NCI-H1092 (cell line): ENCODE results near the gene IL31.
"Not testable (repeated sequence)": the region's sequence is repeated elsewhere in the genome, so short reads cannot be mapped to it uniquely, and the experiment has no call there.

ENCODE experiments used
- DNase-seq: peaks from one replicate; lab custom pipeline; 2025; lab: John Stamatoyannopoulos, UW

The IL31 gene

GRCh38 chr12:122174155-122174845 is at the start of gene IL31:
Gene IL31 (minus strand): TSS chr12:122174221. CDS start chr12:122174172, 49 bp downstream.
- no peak for DNase-seq

DNA sequence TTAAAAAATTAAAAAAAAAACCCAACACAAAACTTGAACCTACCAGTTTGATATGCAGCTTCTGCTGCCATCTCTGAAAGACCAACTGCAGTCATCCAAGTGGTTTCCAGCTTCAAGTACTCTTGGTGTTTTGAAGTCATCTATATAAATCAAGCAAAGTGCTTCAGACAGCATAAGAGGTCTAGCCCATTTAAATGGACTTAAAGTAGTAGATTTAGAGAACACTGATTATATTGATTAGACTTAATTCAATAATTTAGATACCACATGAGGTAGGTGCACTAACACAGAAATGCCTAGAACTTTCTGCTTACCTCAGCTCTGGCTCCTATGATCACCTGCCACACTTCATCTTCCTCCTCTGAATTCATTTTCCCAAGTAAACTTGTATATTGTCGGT is 42.4 kb upstream of the IL31 start:
- no peak for DNase-seq

- DNase-seq: no peak
Observed at GRCh38 chr12:122215771-122216170, 41.8 kb upstream of the IL31 start.

DNA sequence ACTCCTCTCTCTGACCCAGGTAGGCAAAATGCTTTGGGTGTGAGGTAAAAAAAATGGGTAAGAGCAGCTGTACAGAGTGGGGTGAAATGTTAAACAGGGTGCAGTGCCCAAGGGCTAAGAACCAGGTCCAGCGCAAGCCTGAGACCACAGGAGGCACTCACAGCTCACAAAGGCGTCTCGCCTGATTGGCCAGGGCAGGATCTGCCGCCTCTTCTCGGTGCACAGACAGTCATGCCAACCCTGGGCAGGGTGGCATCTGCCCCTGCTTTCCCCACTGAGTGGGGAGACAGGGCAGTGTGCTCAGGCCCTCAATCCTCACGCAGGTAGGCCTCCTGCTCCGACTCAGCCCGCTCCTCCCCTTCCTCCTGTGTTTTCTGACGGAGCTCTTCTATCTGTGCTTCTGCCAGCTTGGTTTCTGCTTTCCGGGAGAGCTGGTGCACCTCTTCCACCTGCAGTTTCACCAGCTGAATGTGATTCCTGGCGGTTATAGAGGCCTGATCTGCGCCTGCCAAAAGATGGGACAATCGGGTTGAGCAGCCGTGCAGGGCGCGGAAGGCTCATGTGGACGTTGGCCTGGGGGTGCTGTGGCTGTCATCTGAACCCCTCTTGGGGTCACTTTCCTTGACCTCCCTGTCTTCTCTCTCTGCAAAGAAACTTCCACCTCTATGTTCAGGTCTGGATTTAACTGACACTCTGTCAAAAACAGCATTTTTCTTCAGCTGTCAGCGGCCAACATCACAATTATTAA is 34.2 kb upstream of the IL31 start:
- no peak for DNase-seq

GRCh38 chr12:122207391-122207790 is 33.4 kb upstream of the IL31 start:
- no peak for DNase-seq

DNA sequence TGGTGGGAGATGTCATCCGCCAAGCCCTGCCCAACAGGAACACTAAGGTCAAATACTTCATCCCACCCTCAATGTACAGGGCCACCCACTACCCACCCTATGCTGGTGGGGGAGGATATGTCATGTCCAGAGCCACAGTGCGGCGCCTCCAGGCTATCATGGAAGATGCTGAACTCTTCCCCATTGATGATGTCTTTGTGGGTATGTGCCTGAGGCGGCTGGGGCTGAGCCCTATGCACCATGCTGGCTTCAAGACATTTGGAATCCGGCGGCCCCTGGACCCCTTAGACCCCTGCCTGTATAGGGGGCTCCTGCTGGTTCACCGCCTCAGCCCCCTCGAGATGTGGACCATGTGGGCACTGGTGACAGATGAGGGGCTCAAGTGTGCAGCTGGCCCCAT is 33.0 kb upstream of the IL31 start:
- no peak for DNase-seq

DNA sequence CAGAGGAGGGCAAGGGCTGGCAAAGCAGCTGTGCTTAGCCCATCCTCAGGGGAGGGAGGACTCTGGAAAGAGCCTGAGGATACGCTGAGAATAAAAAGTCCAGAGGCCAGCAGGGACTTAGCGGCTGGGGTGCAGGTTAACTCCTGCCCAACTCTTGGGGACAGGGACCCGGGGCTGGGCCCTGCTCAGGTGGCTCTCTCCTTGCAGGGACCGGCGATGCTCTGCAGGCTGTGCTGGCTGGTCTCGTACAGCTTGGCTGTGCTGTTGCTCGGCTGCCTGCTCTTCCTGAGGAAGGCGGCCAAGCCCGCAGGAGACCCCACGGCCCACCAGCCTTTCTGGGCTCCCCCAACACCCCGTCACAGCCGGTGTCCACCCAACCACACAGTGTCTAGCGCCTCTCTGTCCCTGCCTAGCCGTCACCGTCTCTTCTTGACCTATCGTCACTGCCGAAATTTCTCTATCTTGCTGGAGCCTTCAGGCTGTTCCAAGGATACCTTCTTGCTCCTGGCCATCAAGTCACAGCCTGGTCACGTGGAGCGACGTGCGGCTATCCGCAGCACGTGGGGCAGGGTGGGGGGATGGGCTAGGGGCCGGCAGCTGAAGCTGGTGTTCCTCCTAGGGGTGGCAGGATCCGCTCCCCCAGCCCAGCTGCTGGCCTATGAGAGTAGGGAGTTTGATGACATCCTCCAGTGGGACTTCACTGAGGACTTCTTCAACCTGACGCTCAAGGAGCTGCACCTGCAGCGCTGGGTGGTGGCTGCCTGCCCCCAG is 32.3 kb upstream of the IL31 start:
- no peak for DNase-seq

DNA sequence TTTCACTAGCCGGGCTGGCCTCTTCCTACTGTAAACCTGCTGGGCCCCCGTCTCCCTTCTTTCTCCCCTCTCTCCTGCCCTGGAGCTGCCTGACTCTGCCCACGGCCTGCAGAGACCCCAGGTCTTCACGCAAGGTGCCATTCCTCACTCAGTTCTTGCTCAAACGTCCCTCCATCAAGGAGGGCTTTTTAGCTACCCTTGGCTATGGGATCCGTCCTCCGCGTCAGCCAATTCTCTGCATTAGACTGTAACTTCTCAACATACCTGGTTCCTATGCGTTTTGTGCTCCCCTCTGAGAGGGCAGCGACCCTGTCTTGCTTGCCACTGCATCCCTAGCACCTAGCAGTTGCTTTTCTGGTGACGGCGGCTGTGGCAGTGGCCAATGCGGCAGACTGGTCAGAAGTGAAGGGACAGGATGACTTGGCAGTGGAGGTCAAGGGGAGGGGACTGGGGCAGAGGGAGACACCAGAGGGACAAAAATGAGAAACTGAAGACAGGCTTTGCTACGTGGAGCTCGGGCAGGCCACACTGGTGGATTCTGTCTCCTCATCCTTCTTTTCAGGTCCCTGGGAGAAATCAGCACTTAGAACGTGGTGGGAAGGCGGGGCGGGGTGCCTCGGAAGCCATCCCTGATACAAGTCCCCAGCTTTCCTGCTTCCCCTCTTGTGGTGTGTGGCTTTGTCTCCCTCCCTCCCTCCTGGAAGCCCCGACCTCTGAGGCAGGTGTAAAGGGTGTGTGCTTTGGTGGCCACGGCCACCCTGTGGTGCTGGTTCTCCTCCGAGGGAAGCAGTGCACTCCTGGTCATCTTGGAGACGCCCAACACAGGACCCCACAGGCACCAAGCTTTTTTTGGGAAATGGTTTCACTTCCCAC is 31.3 kb upstream of the IL31 start:
- no peak for DNase-seq

GRCh38 chr12:122204167-122205052 is 30.4 kb upstream of the IL31 start:
- no peak for DNase-seq

DNA sequence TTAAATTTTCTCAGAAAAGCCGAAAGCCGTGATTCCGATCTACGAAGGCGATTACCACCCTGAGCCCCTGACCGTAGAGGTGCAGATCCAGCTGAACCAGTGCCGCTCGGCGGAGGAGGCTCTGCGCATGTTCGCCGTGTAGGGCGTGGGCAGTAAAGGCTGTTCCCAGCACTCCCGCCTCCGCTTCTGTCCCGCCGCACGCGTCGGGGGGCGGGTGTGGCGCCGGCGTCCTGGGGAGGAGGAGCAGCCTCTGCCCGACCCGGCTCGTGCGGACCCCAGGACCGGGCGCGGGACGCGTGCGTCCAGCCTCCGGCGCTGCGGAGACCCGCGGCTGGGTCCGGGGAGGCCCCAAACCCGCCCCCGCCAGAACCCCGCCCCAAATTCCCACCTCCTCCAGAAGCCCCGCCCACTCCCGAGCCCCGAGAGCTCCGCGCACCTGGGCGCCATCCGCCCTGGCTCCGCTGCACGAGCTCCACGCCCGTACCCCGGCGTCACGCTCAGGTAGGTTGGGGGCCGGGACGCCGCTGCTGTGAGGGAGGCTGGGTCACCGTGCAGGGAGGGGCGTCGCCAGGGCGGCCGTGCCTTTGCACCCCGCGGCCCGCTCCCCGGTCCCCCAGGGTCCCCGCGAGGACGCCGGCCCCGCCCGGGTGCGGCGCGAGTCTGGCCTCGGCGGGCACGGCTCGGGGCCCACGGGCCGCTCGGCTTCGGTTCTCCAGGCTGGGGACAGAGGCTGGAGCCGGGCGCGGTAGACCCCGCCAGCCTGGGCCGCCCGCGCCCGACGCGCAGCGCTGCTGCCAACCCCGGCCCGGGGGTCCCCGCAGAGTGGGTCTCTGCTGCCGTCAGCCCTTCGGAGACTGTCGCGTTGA is 29.5 kb upstream of the IL31 start, which contains the start of gene B3GNT4:
TSS of gene B3GNT4 (plus strand) at position 409 of the 866 bp plus-strand sequence. CDS start 910 bp downstream, outside the sequence.
- DNase-seq: peak; percentile 10

DNA sequence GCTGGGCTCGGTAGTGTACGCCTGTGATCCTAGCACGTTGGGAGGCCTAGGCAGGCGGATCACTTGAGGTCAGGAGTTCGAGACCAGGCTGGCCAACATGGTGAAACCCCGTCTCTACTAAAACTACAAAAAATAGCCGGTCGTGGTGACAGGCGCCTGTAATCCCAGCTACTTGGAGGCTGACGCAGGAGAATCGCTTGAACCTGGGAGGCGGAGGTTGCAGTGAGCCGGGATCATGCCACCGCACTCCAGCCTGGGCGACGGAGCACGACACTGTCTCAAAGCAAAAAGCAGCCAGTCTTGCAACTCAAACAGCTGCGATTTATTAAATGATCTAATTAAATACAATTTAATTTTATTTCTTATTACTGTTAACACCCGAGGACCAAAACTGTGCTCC is 28.8 kb upstream of the IL31 start:
- not testable (repeated sequence) for DNase-seq

DNA sequence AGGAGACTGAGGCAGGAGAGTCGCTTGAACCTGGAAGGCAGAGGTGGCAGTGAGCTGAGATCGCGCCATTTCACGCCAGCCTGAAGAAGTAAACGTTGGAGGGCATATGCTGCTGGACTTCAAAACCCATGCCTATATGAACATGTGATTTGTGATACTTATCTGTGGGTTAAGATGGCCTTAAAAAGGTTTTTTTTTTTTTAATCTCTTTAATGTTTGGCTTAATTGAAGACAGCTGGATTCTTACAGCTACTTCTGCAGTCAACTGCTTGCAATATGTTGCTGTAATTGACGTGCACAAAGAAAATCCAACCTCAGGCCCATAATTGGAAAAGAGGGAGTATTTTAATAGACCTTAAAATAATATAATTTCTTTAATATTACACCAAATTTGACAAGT is 28.0 kb upstream of the IL31 start:
- DNase-seq: no peak

DNA sequence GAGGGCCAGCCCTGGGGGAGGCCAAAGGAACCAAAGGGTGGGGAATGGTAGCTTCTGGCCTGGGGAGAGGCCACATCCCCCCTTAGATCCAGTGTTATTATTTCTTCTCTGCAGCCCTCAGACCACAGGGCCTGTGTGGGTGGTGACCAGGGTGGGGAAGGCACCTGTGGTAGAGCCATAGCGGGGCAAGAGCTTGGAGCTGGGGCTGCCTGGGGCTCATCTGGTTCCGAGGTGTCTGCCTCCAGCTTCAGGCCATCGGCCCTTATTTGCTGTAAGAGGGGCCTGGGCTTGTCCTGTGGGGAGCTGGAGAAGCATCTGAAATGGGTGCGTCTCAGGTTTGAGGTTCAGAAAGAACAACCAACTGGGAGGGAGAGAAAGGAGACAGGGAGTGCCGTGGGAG is 27.4 kb upstream of the IL31 start:
- no peak for DNase-seq

DNA sequence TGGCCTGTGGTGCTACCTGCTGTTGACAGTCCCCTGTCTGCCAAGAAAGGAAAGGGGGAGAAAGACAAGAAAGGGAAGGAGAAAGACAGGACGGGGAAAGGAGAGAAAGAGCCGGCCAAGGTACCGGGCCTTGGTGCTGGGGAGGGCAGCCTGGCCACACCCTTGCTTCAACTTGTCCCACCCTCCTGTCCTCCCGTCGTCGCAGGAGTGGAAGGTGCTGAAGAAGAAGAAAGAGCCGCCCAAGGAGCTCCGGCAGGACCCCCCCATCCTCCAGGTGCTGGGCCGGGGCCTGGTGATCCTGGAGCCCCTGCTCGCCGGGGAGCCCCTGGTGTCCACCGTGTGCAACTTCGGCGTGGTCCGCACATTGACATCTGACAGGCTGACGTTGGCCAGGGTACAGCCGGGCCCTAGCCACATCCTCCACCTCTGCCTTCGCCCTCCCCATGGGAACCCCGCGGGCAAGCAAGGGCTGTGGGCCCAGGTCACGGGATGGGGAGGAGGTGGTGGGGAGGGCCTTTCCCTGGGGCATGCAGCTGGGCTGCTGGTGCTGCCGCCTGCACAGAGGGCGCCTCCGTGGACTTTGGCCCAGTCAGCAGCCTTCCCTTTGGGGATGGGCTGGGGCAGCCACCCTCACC is 26.6 kb upstream of the IL31 start:
- DNase-seq: no peak

DNA sequence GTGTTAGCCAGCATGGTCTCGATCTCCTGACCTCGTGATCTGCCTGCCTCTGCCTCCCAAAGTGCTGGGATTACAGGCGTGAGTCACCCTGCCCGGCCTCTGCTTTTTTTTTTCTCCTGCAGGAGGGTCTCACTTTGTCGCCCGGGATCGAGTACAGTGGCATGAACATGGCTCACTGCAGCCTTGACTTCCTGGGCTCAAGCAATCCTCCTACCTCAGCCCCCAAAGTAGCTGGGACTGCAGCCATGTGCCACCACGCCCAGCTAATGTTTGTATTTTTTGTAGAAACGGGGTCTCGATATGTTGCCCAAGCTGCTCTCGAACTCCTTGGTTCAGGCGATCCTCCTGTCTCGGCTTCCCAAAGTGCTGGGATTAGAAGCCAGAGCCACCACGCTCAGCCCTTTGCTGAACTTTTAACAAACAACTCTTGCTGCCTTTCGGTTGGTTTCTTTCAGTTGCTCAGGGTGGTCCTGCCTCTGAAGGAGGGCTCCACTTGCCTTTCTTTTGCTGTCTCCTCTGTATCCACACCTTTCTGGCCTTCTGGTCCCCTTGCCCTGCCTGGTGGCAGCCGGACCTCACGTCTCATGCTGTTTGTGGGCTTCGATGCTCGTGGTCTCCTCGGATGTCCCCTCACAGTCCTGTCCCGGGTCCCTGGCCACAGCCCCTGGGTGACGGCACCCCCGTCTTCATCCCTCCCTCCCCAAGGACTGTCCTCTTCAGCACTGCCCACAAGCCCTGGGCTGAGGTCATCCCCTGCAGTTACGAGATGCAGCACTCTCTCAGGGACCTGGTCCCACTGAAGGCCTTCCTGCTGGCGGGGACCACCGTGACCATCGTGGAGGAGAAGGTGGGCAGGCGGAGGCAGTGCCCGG is 25.7 kb upstream of the IL31 start:
- no peak for DNase-seq

DNA sequence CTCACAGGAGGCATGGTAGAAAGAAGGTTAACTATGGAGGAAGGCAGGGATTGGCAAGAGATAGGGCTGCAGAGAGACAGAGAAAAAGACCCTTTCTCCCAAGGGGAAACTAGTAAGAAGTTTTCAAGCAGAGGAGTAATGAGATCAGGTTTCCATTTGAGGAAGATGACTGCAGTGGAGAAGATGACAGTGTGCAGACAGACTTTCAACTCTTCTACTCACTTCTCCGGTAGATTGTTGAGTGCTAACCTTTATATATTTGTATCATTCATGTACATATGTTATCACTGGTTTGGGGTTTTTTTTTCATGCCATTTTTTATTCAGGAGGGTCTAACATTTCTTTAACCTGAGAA is 23.6 kb upstream of the IL31 start:
- DNase-seq: no peak

DNA sequence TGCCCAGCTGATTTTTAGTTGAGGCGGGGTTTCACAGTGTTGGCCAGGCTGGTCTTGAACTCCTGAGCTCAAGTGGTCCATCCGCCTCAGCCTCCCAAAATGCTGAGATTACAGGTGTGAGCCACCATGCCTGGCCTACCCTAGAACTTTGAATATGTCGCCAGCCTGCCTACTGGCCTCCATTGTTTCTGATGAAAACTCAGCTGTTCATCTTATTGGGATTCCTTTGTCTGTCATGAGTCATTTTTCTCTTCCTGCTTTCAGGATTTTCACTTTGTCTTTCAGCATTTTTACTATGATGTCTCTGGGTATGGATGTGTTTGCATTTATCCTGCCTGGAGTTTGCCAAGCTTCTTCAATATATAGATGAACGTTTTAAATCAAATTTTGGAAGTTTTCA is 21.4 kb upstream of the IL31 start:
- DNase-seq: no peak

DNA sequence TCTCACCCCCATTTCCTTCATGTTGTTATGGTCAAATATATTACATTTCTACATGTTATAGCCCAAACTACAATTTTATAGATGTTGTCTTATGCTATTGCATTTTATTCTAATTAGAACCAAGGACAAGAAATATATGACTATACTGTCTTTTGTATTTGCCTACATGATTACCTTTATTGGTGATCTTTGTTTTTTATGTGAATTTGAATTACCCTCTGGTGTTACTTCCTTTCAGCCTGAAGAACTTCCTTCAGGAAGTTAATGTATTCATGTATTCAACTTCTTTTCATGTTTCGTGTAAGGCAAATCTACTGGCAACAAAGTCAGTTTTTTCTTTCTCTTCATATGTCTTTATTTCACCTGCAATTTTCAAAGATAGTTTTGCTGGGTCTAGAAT is 20.8 kb upstream of the IL31 start:
- DNase-seq: no peak
